Measurements from ENCODE around the gene HOMEZ. TPM values are rescaled to one million over a fixed set of nuclear protein-coding genes. Genes with fewer than 3 reads are reported as not detected.

HOMEZ gene
- total RNA-seq, 4 donors from 2014 or later = 1.9 to 12.9 (median 8.6) TPM

DNA sequence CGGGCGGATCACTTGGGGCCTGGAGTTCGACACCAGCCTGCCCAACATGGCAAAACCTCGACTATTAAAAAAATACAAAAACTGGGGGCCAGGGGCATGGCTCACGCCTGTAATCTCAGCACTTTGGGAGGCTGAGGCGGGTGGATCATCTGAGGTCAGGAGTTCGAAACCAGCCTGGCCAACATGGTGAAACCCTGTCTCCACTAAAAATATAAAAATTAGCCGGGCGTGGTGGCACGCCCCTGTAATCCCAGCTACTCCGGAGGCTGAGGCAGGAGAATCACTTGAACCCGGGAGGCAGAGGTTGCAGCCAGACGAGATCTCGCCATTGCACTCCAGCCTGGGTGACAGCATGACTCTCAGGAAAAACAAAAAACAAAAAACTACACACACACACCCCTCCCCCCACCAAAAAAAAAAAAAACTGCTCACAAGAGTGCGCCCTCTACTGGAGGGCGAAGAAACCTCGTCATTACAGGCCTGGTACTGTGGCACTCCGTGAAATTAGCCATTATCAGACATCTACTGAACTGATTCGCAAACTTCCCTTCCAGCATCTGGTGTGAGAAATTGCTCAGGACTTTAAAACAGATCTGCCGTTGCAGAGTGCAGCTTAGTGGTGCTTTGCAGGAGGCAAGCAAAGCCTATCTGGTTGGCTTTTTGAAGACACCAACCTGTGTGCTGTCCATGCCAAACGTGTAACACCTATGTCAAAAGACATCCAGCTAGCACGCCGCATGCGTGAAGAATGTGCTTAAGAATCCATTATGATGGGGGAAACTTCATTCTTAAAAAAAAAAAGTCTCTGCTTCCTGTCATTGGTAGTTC lies 9.0 kb upstream of the HOMEZ start:
- TF ChIP-seq POLR2A (IDR thresholded peaks at IDR 0.05) (no peak), EP300 (IDR thresholded peaks at IDR 0.05; ENCODE audit: low read depth) (no peak)
- TF ChIP-seq, protein P1, sequence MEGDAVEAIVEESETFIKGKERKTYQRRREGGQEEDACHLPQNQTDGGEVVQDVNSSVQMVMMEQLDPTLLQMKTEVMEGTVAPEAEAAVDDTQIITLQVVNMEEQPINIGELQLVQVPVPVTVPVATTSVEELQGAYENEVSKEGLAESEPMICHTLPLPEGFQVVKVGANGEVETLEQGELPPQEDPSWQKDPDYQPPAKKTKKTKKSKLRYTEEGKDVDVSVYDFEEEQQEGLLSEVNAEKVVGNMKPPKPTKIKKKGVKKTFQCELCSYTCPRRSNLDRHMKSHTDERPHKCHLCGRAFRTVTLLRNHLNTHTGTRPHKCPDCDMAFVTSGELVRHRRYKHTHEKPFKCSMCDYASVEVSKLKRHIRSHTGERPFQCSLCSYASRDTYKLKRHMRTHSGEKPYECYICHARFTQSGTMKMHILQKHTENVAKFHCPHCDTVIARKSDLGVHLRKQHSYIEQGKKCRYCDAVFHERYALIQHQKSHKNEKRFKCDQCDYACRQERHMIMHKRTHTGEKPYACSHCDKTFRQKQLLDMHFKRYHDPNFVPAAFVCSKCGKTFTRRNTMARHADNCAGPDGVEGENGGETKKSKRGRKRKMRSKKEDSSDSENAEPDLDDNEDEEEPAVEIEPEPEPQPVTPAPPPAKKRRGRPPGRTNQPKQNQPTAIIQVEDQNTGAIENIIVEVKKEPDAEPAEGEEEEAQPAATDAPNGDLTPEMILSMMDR (IDR thresholded peaks at IDR 0.05) = peak; percentile 87 to 92 (median 88)
- WGBS, 2 donors (ENCODE audit: low coverage in 1 of 2) = 26 to 34% methylated on average over 15 to 23 of the region's 24 CpGs
- Histone ChIP-seq H3K9me3 (no peaks in the 10 kb centered on the region), H3K36me3 (no peaks in the 10 kb centered on the region), H3K4me3 (no peak overlapping the region), H3K27ac (peak overlapping the region in 1 of 4 donors; percentile 11), H3K27me3 (peaks cover 5% of the 10 kb centered on the region), H3K4me1 (peaks cover under 1 to 20% (median 8%) of the 10 kb centered on the region in 4 donors)
- DNase-seq = peak; percentile 33
- intact Hi-C loops (cut with DNase I; ENCODE audit: low total_unique reads) (no loop called here), in situ Hi-C loops (cut with MboI; ENCODE audit: low pct_ligation_motif_present in 1 of 4, low pct_unique_long_range_greater_than_20kb in 1 of 4, low sequenced_read_pairs in 3 of 4) (loop anchor here in 3 of 4 donors (25.0 kb wide), 1 partner anchor 183 kb away; the partner anchor contains the start of genes CEBPE (in 3 of the 3) and CIROP (in 3 of the 3))

DNA sequence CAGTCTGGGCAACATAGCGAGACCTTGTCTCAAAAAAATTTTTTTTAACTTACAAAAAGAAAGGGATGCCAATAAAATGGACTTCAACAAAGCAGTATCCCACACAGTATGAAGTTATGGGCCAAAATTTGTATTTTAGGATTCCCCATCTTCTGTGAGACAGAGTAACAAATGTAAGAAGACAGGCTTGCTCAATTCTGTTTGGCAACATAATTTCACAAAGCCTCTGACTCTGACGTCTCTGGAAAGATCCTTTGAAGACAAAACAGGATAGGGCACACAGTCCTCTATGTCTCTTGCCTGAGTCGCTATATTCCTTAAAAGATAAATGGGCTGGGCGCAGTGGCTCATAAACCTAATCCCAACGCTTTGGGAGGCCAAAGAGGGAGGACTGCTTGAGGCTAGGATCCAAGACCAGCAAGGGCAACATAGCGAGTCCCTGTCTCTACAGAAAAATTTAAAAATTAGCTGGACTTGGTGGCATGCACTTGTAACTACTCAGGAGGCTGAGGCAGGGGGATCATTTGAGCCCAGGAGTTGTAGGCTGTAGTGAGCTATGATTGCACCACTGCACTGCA lies 1.1 kb upstream of the HOMEZ start:
- Histone ChIP-seq H3K4me1 (peaks cover 5 to 22% (median 15%) of the 10 kb centered on the region in 4 donors), H3K4me3 (peak overlapping the region; percentile 24 to 86 (median 74)), H3K27ac (peak overlapping the region; percentile 91 to 98 (median 95)), H3K27me3 (peaks cover 4% of the 10 kb centered on the region), H3K9me3 (no peaks in the 10 kb centered on the region), H3K36me3 (peaks cover 0 to 4% (median 0%) of the 10 kb centered on the region in 4 donors)
- WGBS, 2 donors (ENCODE audit: low coverage in 1 of 2) = 40 to 51% methylated on average over 1 to 6 of the region's 6 CpGs
- intact Hi-C loops (cut with DNase I; ENCODE audit: low total_unique reads) (no loop called here), in situ Hi-C loops (cut with MboI; ENCODE audit: low pct_ligation_motif_present in 1 of 4, low pct_unique_long_range_greater_than_20kb in 1 of 4, low sequenced_read_pairs in 3 of 4) (loop anchor here in 3 of 4 donors (25.0 kb wide), 1 partner anchor 175 kb away; the partner anchor contains the start of genes CEBPE (in 3 of the 3) and CIROP (in 3 of the 3))
- TF ChIP-seq EP300 (IDR thresholded peaks at IDR 0.05; ENCODE audit: low read depth) (no peak), POLR2A (IDR thresholded peaks at IDR 0.05) (no peak), POLR2AphosphoS5 (IDR thresholded peaks at IDR 0.05) (no peak)
- TF ChIP-seq, protein P1 (IDR thresholded peaks at IDR 0.05) = no peak
- DNase-seq = no peak

DNA sequence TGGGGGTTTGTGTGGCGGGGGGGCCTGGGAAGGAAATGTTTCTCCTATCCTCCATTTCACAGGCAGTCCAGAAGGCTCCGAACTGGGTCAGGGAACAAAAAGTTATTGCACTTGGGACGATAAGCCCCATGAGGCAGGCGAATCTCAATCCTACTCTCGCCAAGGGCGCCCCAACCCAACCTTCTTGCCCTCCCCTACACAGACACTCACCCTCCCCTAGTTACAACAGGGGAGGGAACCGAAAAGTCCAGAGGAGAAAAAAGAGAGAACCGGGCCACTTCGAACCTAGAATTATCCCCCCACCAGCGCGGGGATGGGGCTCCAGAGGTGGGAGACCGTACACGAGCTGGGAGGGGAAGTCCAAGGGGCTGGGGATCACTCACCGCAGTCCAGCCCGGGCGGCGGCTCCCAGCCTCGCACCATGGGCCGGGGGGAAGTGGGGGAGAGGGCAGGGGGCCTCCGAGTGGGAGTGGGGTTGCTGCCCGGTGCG lies 357 bp downstream of the HOMEZ start:
- peak overlapping the region; percentile 70 to 96 (median 82) for H3K4me3 ChIP-seq
- H3K9me3 ChIP-seq = no peaks in the 10 kb centered on the region
- DNase-seq = peak; percentile 27
- peak overlapping the region; percentile 91 to 98 (median 95) for H3K27ac ChIP-seq
- peaks cover 0 to 4% (median 0%) of the 10 kb centered on the region in 4 donors for H3K36me3 ChIP-seq
- in situ Hi-C loops (cut with MboI; ENCODE audit: low pct_ligation_motif_present in 1 of 4, low pct_unique_long_range_greater_than_20kb in 1 of 4, low sequenced_read_pairs in 3 of 4) = loop anchor here in 3 of 4 donors (25.0 kb wide), 1 partner anchor 173 kb away; the partner anchor contains the start of genes CEBPE (in 3 of the 3) and CIROP (in 3 of the 3)
- TF ChIP-seq POLR2AphosphoS5 (IDR thresholded peaks at IDR 0.05) = no peak
- no peak for TF ChIP-seq POLR2A (IDR thresholded peaks at IDR 0.05)
- TF ChIP-seq EP300 (IDR thresholded peaks at IDR 0.05; ENCODE audit: low read depth) = no peak
- TF ChIP-seq, protein P1 (IDR thresholded peaks at IDR 0.05) = no peak
- WGBS, 2 donors (ENCODE audit: low coverage in 1 of 2) = 0 to 1% methylated on average over 4 to 22 of the region's 22 CpGs
- H3K27me3 ChIP-seq = no peaks in the 10 kb centered on the region
- intact Hi-C loops (cut with DNase I; ENCODE audit: low total_unique reads) = no loop called here
- H3K4me1 ChIP-seq = peaks cover 5 to 22% (median 15%) of the 10 kb centered on the region in 4 donors
